Femur (tissue), 1 donor: Measurements from ENCODE around the gene TSGA10.
"Not testable (repeated sequence)": the region's sequence is repeated elsewhere in the genome, so short reads cannot be mapped to it uniquely, and the experiment has no call there.

Experiments
- DNase-seq: peaks from one replicate; pipeline ENCODE4 v3.0.0-alpha.2; 2017

Gene TSGA10

DNA sequence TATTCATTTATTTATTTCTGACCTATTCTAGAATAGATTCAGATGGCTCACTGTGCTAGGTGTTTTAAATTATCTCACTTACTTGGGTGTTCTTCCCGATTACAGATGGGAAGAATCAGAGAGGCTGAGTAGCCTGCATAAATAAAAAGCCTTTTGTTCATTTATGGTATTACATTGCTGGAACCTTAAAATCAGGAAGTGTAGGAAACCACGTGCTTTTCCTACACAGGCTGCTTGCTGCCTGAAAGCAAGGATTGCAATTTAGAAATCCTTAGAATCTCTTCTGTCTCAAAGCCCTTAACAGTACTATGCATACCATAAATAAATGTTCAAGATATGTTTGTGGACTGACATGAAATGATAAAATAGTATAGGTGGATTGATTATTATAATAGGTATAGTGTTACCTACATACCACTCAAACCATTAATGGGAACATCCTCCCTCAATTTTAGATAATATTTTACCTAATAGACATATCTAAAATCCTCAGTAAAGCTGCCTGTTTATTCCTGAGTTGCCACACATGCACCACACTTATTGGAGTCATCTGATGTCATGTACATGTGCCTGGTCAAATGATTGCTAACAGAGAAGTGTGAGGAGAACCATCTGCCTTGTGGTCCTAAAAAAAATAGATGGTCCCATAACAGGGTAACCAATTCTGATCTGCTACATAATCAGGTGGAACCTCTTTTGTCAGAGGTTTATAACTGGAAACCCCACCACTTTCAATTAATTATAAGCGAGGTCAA lies 86.7 kb downstream of the TSGA10 start:
- no peak for DNase-seq

DNA sequence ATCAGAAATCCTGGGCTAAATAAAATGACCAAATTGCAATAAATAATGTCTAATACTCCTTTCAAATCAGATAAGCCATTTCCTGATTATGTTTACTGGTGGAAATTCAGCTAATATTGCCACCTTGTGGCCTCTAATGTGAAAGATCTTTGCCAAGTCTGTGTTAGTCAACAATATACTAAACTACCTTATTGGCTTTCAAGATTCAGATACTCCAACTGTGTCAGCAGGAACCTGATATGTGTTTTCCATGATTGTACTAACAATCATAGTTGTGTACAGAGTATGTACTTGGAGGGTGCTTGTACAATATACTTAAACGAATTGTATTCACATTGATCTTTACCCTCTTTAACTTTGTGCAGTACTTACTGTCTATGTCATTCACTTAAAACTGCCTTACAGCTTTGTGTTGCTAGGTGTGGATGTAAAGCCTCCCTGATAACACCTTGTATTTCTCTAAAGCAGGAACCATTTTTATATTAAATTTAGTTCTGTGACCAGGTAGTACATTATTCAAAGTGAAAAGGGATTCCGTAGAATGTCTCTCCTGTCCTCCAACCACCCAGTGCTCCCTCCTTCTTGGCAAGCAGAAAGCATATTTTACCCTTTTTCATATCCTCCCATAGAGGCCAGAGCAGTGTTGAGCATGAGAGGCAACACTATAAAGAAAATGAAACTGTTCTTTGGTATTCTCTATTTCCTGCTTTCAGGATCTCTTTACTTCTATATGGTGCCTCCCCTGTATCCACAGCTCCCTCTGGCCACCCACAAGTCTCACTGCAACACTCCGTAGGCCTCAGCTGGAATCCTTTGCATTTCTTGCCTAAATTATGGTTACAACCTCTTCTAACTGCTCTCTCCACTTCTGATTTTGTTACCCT lies 88.4 kb downstream of the TSGA10 start:
- DNase-seq = peak; percentile 23

DNA sequence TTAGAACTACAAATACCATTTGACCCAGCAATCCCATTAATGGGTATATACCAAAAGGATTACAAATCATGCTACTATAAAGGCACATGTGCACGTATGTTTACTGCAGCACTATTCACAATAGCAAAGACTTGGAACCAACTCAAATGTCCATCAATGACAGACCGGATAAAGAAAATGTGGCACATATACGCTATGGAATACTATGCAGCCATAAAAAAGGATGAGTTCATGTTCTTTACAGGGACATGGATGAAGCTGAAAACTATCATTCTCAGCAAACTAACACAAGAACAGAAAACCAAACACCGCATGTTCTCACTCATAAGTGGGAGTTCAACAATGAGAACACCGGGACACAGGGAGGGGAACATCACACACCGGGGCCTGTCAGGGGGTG lies 105.6 kb downstream of the TSGA10 start:
- not testable (repeated sequence) for DNase-seq

DNA sequence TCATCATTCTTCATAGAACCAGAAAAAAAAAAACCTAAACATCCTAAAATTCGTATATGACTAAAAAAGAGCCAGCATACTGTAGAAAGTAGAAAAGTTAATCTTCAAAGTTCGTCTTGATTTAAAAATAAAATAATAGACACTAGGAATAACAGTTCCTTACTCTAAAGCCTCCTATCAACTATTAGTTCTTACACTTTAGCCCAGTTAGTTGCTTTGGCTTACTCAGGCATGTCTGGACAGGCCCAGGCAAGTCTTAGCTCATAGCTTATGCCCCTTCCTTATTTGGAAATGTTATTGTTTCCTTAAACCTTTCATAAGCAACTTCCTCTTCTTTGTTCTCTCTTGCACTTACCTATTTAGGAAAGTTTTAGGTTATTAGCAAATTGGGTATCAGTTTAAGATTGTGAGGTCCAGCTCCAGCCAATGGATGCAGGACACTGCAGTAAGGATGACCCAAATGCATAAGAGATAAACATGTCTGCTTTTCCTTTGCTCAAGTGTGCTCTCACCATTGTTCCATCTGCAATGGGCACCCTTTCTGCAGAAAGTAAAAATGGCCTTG lies 113.9 kb downstream of the TSGA10 start:
- DNase-seq = not testable (repeated sequence)

DNA sequence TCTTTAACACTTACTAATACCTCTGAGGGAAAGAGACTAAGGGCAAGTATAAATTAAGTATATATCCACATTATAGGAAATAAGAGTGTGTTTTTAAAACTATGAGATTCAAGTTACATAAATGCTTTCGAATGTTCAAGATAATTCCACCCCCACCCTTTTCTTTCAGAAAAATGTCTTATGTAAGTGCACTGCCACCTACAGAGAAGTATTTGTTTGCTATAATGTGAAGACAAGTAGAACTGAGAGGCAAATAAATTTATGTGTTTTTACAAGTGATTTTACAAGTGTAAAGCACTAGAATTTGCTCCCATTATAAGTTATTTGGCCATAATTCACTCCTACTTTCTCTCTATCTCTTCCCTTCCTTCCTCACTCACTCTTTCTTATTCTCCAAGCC lies 118.8 kb downstream of the TSGA10 start:
- no peak for DNase-seq

DNA sequence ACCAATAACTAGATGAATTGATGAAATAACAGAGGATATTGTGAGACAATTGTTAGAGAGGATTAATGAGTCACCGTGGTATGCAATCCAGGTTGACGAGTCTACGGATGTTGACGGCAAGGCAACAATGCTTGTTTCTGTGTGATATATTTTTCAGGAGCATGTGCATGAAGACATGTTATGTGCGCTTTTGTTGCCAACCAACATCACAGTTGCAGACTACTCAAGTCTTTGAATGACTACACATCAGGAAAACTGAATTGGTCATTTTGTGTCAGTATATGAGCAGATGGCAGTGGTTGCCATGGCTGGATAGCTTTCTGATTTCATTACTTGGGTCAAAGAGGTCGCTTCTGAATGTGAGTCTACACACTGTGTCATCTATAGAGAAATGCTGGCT lies 122.0 kb downstream of the TSGA10 start:
- DNase-seq = no peak

DNA sequence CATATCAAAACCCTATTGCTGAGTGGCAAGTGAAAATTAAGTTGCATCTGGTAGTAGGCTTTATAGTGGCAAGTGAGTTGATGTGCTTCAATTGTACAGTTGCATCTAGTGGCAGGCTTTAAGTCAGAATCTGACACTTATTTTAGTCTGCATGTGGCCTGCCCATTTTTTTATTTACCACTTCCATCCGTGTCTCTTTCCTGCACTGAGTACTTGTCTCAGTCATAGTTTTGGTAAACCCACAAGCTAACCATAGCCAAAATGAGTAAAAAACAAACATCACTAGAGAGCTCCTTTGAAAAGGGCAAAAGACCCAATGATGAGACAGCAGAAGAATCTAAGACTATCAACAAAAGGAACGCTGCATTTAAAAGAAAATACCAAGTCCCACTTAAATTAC lies 122.7 kb downstream of the TSGA10 start:
- DNase-seq = no peak

DNA sequence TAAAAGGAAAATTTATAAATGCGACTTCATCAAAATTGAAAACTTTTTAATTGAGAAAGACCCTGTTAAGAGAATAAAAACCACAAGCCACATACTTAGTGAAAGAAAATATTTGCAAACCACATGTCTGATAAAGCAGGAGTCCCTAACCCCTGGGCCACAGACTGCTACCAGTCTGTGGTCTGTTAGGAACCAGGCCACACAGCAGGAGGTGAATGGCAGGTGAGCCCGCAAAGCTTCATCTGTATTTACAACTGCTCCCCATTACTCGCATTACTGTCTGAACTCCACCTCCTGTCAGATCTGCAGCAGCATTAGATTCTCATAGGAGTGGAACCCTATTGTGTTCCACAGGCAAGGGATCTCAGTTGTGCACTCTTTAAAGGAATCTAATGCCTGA lies 123.3 kb downstream of the TSGA10 start:
- DNase-seq = no peak

DNA sequence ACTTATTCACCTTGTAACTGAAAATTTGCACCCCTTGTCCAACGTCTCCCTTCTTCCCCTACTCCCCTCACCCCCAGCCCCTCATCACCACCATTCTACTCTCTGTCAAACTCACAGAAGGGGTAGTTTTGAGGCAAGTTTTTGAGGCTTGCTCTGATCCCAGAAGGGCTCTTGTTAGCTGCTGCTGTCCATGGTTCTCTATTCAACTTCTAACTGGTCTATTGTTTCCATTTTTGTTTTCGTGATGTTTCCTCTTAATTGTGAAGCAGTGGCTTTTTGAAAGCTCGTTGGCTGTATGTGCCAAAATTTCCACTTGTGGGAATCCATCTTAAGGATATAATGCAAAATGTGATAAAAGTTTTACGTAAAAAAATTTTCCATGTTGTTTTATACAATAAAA lies 126.2 kb downstream of the TSGA10 start:
- DNase-seq = no peak

DNA sequence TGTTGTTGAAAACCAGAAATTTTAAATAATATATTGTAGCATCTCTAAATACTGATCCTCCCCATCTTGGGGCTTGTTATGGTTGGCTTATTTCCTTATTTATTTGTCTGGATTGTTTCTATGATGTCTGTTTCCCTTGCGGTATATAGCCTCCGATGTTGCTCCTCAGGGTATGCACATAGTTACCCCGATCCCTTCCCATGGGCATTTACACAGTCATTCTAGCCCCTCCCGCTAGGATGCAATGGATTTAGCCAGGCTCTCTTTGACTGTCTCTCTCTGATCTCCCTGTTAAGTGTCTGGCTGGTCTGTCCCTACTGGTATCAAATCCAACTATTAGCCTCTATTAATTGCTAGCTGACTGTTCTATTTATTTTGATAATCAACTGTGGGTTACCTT lies 126.9 kb downstream of the TSGA10 start:
- no peak for DNase-seq

DNA sequence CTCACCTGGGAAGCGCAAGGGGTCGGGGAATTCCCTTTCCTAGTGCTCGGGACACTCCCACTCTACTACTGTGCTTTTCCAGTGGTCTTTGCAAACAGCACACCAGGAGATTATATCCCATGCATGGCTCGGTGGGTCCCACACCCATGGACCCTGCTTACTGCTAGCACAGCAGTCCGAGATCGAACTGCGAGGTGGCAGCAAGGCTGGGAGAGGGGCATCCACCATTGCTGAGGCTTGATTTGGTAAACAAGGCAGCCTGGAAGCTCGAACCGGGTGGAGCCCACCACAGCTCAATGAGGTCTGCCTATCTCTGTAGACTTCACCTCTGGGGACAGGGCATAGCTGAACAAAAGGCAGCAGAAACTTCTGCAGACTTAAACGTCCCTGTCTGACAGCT lies 154.0 kb downstream of the TSGA10 start:
- DNase-seq = no peak

DNA sequence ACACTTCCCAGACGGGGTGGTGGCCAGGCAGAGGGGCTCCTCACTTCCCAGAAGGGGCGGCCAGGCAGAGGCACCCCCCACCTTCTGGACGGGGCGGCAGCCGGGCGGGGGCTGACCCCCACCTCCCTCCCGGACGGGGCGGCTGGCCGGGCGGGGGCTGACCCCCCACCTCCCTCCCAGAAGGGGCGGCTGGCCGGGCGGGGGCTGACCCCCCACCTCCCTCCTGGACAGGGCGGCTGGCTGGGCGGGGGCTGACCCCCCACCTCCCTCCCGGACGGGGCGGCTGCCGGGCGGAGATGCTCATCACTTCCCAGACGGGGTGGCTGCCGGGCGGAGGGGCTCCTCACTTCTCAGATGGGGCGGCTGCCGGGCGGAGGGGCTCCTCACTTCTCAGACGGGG lies 166.0 kb downstream of the TSGA10 start:
- DNase-seq = not testable (repeated sequence)

DNA sequence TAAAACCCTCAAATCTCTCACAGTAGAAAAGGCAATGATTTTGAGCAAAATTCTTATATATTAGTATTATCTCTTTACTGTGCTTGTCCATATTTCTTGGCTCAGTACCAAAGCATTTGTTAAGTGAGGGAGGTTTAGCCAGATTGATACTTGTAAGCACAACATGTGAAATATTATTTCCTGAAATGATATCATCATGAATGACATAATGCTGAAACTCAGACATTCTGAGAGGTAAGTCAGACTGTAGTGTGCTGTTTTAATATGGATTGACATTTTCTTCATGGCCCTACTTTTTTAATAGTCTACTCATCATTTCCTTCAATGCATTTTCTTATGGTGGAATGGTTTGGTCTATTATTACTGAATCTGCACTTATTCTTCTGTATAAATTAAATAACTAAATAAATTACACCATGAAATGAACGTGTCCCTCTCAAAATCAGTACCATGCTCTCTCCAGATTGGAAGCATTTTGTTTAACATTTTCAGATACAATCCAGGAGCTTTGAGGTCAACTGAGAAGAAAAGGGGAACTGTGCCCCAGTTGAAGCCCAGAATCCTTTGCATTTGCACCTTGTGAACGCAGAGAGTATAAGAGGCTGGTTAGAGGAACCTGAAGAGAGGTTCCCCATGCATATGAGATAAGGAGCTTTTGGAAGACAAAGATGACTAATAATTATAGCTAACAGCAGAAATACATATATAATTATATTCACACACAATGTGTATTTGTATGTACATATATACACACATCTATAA lies 168.7 kb downstream of the TSGA10 start:
- DNase-seq = no peak

DNA sequence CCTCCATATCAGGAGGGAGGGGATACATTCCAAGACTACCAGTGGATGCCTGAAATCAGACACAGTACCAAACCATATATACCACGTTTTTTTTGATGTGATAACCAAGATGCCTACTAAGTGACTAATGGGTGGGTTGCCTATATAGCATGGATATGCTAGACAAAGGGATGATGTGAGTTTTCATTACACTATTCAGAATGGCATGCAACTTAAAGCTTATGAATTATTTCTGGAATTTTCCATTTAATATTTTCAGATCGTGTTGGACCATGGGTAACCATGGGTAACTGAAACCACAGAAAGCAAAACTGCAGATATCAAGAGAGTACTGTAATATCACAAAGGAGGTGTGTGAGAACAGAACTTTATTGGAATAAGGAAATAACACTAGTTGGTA lies 179.1 kb downstream of the TSGA10 start:
- no peak for DNase-seq

DNA sequence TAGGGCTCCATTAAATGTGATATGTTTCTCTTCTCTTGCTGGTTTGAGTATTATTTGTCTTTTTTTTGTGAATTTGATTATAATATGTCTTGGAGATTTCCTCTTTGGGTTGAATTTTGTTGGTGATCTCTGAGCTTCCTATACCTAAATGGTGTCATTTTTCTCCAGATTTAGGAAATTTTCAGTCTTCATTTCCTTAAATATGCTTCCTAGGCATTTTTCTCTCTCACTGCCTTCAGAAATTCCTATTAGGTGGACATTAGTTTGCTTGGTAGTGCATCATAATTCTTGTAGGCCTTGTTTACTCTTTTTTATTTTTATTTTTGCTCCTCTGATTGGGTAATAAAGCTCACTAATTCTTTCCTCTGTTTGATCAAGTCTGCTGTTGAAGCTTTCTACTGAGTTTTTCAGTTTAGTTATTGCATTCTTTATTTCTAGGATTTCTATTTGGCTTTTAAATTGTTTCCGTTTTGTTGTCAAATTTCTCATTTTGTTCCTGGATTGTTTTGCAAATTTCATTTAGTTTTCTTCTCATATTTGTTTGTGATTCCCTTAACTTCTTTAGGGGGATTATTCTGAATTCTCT lies 182.1 kb downstream of the TSGA10 start:
- no peak for DNase-seq

DNA sequence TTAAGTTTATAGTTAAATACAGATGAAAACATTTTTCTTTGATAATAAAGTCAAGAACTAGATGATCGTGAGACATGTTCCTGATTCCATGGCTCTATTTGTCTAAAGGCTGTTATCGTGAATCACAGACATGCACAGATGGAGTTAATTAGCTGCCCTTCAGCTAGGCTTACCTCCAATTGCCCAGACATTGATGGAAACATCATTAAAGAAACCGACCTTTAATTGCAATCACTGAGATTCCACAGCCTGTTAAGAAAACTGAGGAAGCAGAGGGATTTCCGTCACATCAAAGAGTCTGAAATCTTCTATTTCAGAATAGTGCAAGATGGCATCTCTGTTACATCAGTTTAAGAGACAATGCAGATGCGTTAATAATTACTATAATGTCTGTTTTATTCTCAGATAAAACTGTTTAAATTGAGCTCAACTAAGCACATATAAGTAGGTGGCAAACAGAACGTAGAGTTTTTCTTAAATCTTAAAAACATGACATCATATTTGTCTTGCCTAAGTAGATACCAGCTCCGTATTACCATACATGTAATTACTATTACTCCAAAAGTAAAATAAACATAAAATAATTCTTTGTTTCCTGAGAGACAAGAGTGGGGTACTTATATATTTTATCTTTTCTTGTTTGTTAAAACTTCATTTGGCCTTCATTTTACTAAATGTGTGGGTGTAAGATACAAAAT lies 194.8 kb downstream of the TSGA10 start:
- DNase-seq = no peak

DNA sequence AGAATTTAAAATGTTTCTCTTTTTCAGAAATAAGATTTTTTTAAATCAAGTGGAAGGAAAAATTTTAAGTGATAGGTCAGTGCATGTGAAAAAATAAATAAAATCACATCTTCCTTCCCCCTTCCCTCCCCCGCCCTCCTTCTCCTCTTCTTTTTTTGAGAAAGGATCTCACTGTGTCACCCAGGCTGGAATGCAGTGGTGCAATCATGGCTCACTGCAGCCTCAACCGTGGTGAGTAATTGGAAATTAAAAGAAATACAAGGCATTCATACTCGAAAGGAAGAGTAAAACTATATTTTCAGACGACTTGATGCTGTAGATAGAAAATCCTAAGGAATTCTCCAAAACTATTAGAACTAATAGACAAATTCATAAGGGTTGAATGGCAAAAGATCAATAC lies 201.8 kb downstream of the TSGA10 start:
- no peak for DNase-seq

DNA sequence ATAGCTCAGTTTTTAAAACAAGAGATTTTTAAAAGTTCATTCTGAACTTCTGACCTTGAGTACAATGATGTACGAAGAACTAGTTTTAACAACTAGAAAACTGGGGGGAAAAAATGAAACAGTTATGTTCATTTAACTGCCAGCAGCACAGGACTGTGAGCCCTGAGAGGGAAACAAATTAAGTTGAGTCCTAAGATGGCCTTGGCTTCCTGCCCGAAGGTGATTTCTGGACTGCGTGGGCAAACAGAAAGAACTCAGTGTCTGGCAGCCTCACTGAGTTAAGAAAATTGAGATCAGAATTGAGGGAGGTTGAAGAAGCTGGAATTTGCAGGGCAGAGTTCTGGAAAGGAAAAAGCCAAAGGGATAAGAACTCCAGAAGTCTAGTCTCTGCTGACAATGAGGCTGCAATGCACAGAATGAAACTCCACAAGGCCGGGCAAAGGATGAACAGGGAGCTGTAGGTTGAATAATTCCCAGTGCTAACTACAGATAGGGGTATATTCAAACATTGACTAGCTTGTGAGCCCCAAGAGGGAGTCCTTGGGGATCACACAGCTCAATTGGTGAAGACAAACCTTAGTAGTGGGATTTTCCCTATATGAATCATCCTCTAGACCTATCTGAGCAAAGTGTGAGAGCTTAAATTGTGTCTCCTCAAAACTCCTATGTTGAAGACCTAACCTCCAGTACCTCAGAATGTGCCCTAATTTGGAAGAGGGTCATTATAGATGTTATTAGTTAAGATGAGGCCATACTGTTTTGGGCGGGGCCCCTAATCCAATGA lies 205.6 kb downstream of the TSGA10 start:
- no peak for DNase-seq

DNA sequence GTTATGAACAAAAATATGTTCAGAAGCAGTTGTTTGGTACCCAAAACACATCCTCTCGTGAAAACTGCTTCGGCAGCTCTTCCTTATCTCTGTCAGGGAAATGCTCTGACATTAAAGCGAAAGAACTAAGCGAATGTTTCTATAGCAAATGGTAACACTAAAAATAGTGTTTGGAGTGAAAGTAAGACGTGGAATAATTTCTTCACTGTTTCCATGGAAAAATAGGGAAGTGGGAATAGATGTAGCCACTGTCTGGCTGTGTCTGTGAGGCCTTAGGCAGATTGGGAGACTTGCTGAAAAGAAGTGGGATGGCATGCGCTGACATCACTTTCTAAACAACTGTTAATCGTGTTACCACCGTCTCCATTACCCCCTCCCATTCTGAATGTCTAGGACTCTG lies 207.2 kb downstream of the TSGA10 start:
- DNase-seq = no peak
